Hematopoietic multipotent progenitor cell treated with erythropoietin and hydrocortisone succinate and interleukin-3 and kit ligand, for 15 days (in vitro differentiated cells): ENCODE data around the gene PAX2.

Experiments used
- DNase-seq: peaks from one replicate; pipeline ENCODE4 v3.0.0-alpha.2; 2015; ENCODE audit warnings: low spot score

Gene PAX2

GRCh38 chr10:100819424-100819823, 74.0 kb downstream of the PAX2 start:
- no peak for DNase-seq

- no peak for DNase-seq
Measured at GRCh38 chr10:100823194-100823593, 77.8 kb downstream of the PAX2 start.

GRCh38 chr10:100824886-100825285, 79.5 kb downstream of the PAX2 start:
- DNase-seq = no peak

- no peak for DNase-seq
Measured at GRCh38 chr10:100825325-100825875, 80.0 kb downstream of the PAX2 start.

GRCh38 chr10:100826031-100826651, 80.8 kb downstream of the PAX2 start:
- DNase-seq = no peak

- no peak for DNase-seq
Measured at GRCh38 chr10:100826661-100826982, 81.2 kb downstream of the PAX2 start.

GRCh38 chr10:100826983-100827818, 81.8 kb downstream of the PAX2 start:
- no peak for DNase-seq

GRCh38 chr10:100827819-100828737, 82.7 kb downstream of the PAX2 start:
- no peak for DNase-seq

GRCh38 chr10:100828738-100829096, 83.3 kb downstream of the PAX2 start:
- DNase-seq = no peak

GRCh38 chr10:100829097-100829870, 83.9 kb downstream of the PAX2 start:
- no peak for DNase-seq

GRCh38 chr10:100829933-100830727, 84.7 kb downstream of the PAX2 start:
- DNase-seq = no peak

- DNase-seq = no peak
Measured at GRCh38 chr10:100830728-100831111, 85.3 kb downstream of the PAX2 start.

GRCh38 chr10:100831742-100832141, 86.4 kb downstream of the PAX2 start:
- DNase-seq = no peak

- no peak for DNase-seq
Measured at GRCh38 chr10:100835810-100836209, 90.4 kb downstream of the PAX2 start.

GRCh38 chr10:100836891-100837290, 91.5 kb downstream of the PAX2 start:
- DNase-seq = no peak

- no peak for DNase-seq
Measured at GRCh38 chr10:100837300-100837699, 91.9 kb downstream of the PAX2 start.

- DNase-seq = no peak
Measured at GRCh38 chr10:100838986-100839385, 93.6 kb downstream of the PAX2 start.

- no peak for DNase-seq
Measured at GRCh38 chr10:100841528-100841927, 96.1 kb downstream of the PAX2 start.

- no peak for DNase-seq
Measured at GRCh38 chr10:100847440-100847839, 102.1 kb downstream of the PAX2 start.

- no peak for DNase-seq
Measured at GRCh38 chr10:100848770-100849169, 103.4 kb downstream of the PAX2 start.

GRCh38 chr10:100858261-100858660, 112.9 kb downstream of the PAX2 start:
- no peak for DNase-seq
